DND-41 (cell line): ENCODE data around the gene TXLNA.

Experiments used
- ATAC-seq: fragments of 200-7000 bp; cut with Tn5 transposase; 3 replicates; pipeline ENCODE4 v1.9.1; 2021; ENCODE audit warnings: low read depth; ENCODE audit not compliant: insufficient read depth
- DNase-seq: peaks from one replicate; pipeline ENCODE4 v3.0.0-alpha.2; 2020
- H2AFZ ChIP-seq: 2 replicates; pipeline ENCODE4 v1.6.0; 2012; ENCODE audit warnings: low read depth, low read length
- H3K27ac ChIP-seq: 2 replicates; pipeline ENCODE4 v1.5.1; 2012; ENCODE audit warnings: low read length, inconsistent platforms
- H3K27me3 ChIP-seq: fragments of 200-600 bp; sonication (generic); 2 replicates; pipeline ENCODE4 v1.6.0; 2012; ENCODE audit warnings: low read length, mild to moderate bottlenecking, inconsistent platforms; ENCODE audit not compliant: insufficient read depth, poor library complexity
- H3K36me3 ChIP-seq: 2 replicates; pipeline ENCODE4 v1.5.1; 2012; ENCODE audit warnings: low read length, inconsistent platforms; ENCODE audit not compliant: insufficient read depth
- H3K4me1 ChIP-seq: 2 replicates; pipeline ENCODE4 v1.5.1; 2012; ENCODE audit warnings: mild to moderate bottlenecking, low read length; ENCODE audit not compliant: insufficient read depth
- H3K4me2 ChIP-seq: 2 replicates; pipeline ENCODE4 v1.6.0; 2012; ENCODE audit warnings: mild to moderate bottlenecking, moderate library complexity, low read length, inconsistent platforms; ENCODE audit not compliant: insufficient read depth
- H3K4me3 ChIP-seq, 2 experiments: fragments of 200-600 bp in 1 of 2; shearing (Covaris generic) in 1 of 2; 2 replicates each; pipeline ENCODE4 v1.5.1; 2012 to 2016; ENCODE audit warnings: inconsistent platforms in 2 of 2, low read length in 2 of 2, mild to moderate bottlenecking in 2 of 2, low read depth in 1 of 2, moderate library complexity in 1 of 2
- H3K79me2 ChIP-seq: 2 replicates; pipeline ENCODE4 v1.6.0; 2012; ENCODE audit warnings: low read length, inconsistent platforms; ENCODE audit not compliant: insufficient read depth
- H3K9ac ChIP-seq: 2 replicates; pipeline ENCODE4 v1.6.0; 2012; ENCODE audit warnings: low read depth, mild to moderate bottlenecking, inconsistent platforms, low read length, moderate library complexity
- H3K9me3 ChIP-seq: 2 replicates; pipeline ENCODE4 v1.5.1; 2012; ENCODE audit warnings: low read length, moderate library complexity, mild to moderate bottlenecking, inconsistent platforms; ENCODE audit not compliant: insufficient read depth, severe bottlenecking
- H4K20me1 ChIP-seq: 2 replicates; pipeline ENCODE4 v1.6.0; 2012; ENCODE audit warnings: low read length; ENCODE audit not compliant: insufficient read depth
- EZH2 ChIP-seq: IDR thresholded peaks from 3 replicates; pipeline ENCODE4 v1.6.1; 2012; ENCODE audit warnings: borderline replicate concordance, low read depth, mild to moderate bottlenecking, moderate library complexity, low read length, inconsistent platforms; ENCODE audit not compliant: severe bottlenecking
- TF ChIP-seq, protein P1 (sequence below): IDR thresholded peaks from 2 replicates; pipeline ENCODE4 v1.5.1; 2012; ENCODE audit warnings: borderline replicate concordance, low read length, moderate library complexity, mild to moderate bottlenecking; ENCODE audit not compliant: poor library complexity, severe bottlenecking; ENCODE audit errors: extremely low read depth

TXLNA gene

DNA sequence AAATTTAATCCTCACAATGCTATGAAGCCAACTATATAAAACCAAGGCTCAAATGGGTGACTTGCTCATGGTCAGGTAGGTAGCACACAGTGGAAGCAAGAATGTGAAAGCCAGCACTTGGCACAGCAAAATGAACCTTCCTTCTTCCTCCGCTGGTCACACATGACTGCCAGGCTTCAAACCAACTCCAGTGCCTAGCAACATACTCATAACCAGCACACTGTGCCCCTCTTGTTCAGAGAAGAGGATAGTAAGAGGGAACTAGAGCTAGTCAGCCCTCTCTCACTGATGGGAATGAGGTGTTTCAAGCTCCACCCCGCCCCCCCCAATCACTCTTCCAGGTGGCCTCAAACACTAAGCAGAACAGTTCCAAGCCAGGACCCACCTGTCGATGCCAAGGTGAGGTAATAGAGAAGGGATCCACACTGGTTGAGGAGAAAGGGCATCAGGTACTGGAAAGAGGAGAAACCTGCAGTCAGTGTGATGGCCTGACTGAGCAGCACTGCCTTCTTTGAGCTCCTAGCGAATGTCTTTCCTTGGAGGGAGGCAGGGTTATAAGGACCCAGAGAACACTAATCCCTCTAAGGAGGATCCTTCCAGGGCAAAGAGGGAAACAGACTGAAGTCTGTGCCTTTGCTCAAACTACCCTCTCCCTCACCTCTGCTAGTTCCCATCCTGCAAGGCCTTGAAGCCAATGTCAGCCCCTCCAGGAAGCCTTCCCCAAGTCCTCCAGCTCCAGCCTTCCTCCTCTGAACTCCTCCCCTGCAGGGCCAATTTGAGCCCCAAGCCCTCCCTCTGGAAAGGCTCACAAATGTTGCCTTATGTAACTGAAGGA is 41.5 kb downstream of the TXLNA start:
- no peak overlapping the region for H2AFZ ChIP-seq
- H3K9ac ChIP-seq = peak overlapping the region; percentile 77
- DNase-seq = no peak
- peaks cover 43% of the 10 kb centered on the region for H3K79me2 ChIP-seq
- no peak for TF ChIP-seq EZH2
- TF ChIP-seq, protein P1, sequence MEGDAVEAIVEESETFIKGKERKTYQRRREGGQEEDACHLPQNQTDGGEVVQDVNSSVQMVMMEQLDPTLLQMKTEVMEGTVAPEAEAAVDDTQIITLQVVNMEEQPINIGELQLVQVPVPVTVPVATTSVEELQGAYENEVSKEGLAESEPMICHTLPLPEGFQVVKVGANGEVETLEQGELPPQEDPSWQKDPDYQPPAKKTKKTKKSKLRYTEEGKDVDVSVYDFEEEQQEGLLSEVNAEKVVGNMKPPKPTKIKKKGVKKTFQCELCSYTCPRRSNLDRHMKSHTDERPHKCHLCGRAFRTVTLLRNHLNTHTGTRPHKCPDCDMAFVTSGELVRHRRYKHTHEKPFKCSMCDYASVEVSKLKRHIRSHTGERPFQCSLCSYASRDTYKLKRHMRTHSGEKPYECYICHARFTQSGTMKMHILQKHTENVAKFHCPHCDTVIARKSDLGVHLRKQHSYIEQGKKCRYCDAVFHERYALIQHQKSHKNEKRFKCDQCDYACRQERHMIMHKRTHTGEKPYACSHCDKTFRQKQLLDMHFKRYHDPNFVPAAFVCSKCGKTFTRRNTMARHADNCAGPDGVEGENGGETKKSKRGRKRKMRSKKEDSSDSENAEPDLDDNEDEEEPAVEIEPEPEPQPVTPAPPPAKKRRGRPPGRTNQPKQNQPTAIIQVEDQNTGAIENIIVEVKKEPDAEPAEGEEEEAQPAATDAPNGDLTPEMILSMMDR = no peak
- peaks cover 31% of the 10 kb centered on the region for H3K4me1 ChIP-seq
- H3K27me3 ChIP-seq = no peaks in the 10 kb centered on the region
- peaks cover 40% of the 10 kb centered on the region for H3K36me3 ChIP-seq
- peaks cover 8% of the 10 kb centered on the region; the same call in 1 of the 2 replicates for H4K20me1 ChIP-seq
- peak overlapping the region; percentile 70 for H3K4me2 ChIP-seq
- peak overlapping the region; percentile 84 to 85; a peak in 3 of 4 replicates for H3K4me3 ChIP-seq
- no peak for ATAC-seq
- no peaks in the 10 kb centered on the region for H3K9me3 ChIP-seq
- H3K27ac ChIP-seq = peak overlapping the region; percentile 37

DNA sequence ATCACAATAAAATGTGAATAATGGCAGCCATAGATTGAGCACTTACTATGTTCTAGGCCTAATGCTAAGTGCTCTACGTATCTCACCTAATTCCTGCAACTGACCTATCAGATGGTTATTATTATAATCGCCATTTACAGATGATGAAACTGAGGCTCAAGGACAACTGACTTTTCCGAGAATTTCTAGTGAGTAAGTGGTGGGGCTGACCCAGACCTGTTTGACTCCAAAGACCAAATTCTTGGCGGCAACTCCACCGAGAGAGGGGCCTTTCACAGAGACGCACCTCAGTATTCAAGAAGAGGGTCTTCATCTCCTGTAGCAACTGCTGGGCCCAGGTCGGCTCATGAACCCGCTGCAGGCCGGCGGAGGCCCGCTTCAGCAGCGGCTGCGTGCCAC is 42.1 kb downstream of the TXLNA start:
- Histone ChIP-seq H3K4me2 (peak overlapping the region; percentile 70), H3K79me2 (peaks cover 47% of the 10 kb centered on the region), H3K4me3 (peak overlapping the region; percentile 84 to 85), H3K9me3 (no peaks in the 10 kb centered on the region), H3K9ac (peak overlapping the region; percentile 77), H3K27me3 (no peaks in the 10 kb centered on the region), H3K4me1 (peaks cover 34% of the 10 kb centered on the region), H3K36me3 (peaks cover 38% of the 10 kb centered on the region), H2AFZ (no peak overlapping the region; the same call in 1 of the 2 replicates), H4K20me1 (peaks cover 8% of the 10 kb centered on the region; the same call in 1 of the 2 replicates), H3K27ac (peak overlapping the region; percentile 37)
- TF ChIP-seq, protein P1 = no peak
- TF ChIP-seq EZH2 = no peak
- ATAC-seq = no peak
- no peak for DNase-seq

DNA sequence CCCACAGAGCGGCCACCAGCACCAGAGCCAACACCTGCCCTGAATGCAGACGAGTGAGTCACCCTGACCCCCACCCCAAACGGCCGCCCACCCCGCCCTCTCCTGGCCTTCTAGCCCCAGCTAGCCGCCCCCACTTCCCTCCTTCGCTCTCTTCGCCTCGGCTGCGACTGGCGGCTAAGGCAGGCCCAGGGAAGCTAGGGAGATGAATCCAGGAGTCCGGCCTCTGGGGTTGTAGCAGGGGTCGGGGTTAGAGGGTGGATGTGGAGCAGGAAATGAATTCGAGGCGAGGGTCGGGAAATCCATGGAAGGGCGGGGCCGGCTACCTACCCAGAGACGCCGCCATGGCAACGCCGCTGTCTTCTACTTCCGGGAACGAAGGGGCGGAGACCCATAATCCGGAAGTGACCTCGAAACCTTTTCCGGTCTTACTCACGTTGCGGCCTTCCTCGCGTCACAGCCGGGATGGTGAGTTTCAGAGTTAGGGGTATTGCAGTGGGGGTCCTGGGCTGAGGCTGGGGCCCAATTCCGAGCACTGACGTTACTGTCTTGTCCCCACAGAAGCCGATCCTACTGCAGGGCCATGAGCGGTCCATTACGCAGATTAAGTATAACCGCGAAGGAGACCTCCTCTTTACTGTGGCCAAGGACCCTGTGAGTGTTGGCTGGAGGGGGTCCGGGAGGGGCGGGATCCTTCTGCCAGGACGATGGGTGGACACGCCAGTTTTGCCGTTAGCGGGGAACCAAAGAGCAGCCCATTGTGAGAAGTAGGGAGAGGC is 42.7 kb downstream of the TXLNA start, which contains the start of the genes EIF3I and TMEM234:
Gene EIF3I (plus strand): TSS at position 428 of the 776 bp plus-strand sequence. CDS start 35 bp downstream, at position 463.
Gene TMEM234 (minus strand): TSS at position 374 of the 776 bp plus-strand sequence. CDS start 31 bp downstream, at position 343.
- H3K36me3 ChIP-seq = peaks cover 35% of the 10 kb centered on the region
- no peaks in the 10 kb centered on the region for H3K27me3 ChIP-seq
- peak within 1 kb of the TSS; percentile 85 for H3K27ac ChIP-seq
- peak within 1 kb of the TSS; percentile 77 for H3K9ac ChIP-seq
- no peak for TF ChIP-seq EZH2
- TF ChIP-seq, protein P1 = no peak
- peaks cover 47% of the 10 kb centered on the region for H3K79me2 ChIP-seq
- DNase-seq = peak; percentile 92
- peaks cover 34% of the 10 kb centered on the region for H3K4me1 ChIP-seq
- H3K4me2 ChIP-seq = peak within 1 kb of the TSS; percentile 70
- H2AFZ ChIP-seq = peak within 1 kb of the TSS; percentile 81
- ATAC-seq = peak; percentile 96
- peak within 1 kb of the TSS; percentile 84 to 85 for H3K4me3 ChIP-seq
- H3K9me3 ChIP-seq = no peaks in the 10 kb centered on the region
- H4K20me1 ChIP-seq = peaks cover 8% of the 10 kb centered on the region; the same call in 1 of the 2 replicates
